Astrocyte (in vitro differentiated cells and primary cell): ENCODE data around the gene EPB42.

Experiments
- CTCF ChIP-seq: IDR thresholded peaks from 2 replicates; pipeline ENCODE4 v1.5.1; 2011; ENCODE audit warnings: low read depth, mild to moderate bottlenecking, inconsistent platforms, low read length, moderate library complexity; ENCODE audit not compliant: insufficient read depth
- EZH2 ChIP-seq: IDR thresholded peaks from 2 replicates; pipeline ENCODE4 v1.6.1; 2012; ENCODE audit warnings: mild to moderate bottlenecking, low read length, inconsistent platforms; ENCODE audit not compliant: insufficient read depth

DNA sequence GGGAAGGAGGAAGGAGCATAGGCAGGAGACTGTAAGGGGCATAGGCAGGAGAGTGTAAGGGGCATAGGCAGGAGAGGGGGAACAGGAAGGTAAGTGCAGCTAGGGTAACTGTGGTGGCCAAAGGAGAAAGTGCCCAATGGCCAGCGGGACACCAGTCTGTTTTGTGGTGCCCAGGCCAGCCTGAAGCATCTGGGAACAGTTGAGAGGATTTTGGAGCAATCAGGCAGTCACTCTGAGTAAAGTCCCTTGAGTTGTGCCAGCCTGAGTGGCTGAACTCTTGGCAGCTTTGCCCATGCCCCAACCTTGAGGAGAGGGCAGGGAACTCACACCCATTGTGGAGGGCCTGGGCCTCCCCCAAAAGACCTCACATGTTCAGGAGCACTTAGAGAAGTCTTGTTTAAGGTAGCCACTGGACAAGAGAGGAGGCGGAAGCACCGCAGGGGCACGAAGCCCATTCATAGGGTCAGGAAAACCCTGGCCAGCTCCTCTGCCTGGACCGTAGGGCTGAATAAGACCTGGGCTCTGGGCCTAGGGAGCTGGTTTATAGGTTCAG lies 49.4 kb upstream of the EPB42 start:
- TF ChIP-seq CTCF = no peak
- TF ChIP-seq EZH2 = no peak
